Suprapubic skin (tissue), 4 donors: Measurements from ENCODE around the gene MYLK3. TPM values are rescaled to one million over a fixed set of nuclear protein-coding genes. Genes with fewer than 3 reads are reported as not detected.

Source experiments
- DNase-seq, 2 donors: peaks; one replicate each; pipeline ENCODE4 v3.0.0-alpha.2; 2019; ENCODE audit warnings: low spot score in 2 of 2
- H3K27ac ChIP-seq: fragments of 200-600 bp; sonication (generic); one replicate; pipeline ENCODE4 v1.5.1; 2019
- H3K27me3 ChIP-seq: fragments of 200-600 bp; sonication (generic); one replicate; pipeline ENCODE4 v1.5.1; 2019
- H3K36me3 ChIP-seq: fragments of 200-600 bp; sonication (generic); one replicate; pipeline ENCODE4 v1.5.1; 2019
- H3K4me1 ChIP-seq: fragments of 200-600 bp; sonication (generic); one replicate; pipeline ENCODE4 v1.5.1; 2019
- H3K4me3 ChIP-seq: fragments of 200-600 bp; sonication (generic); one replicate; pipeline ENCODE4 v1.5.1; 2019; ENCODE audit warnings: mild to moderate bottlenecking
- H3K9me3 ChIP-seq: fragments of 200-600 bp; sonication (generic); one replicate; pipeline ENCODE4 v1.5.1; 2019
- CTCF ChIP-seq, 2 donors: fragments of 200-600 bp in 1 of 2; fragments of 450-650 bp in 1 of 2; sonication (generic) in 1 of 2; IDR thresholded peaks; one replicate each; pipeline ENCODE4 v1.5.1; 2016 to 2019; ENCODE audit warnings: antibody characterized with exemption in 2 of 2, mild to moderate bottlenecking in 1 of 2, moderate library complexity in 1 of 2
- EP300 ChIP-seq: sonication (generic); formaldehyde crosslinking; IDR thresholded peaks from one replicate; pipeline ENCODE4 v1.6.1; 2017; ENCODE audit warnings: antibody characterized with exemption
- POLR2A ChIP-seq, 2 donors: fragments of 450-650 bp; IDR thresholded peaks; one replicate each; pipeline ENCODE4 v1.6.1; 2017; ENCODE audit warnings: antibody characterized with exemption in 2 of 2, mild to moderate bottlenecking in 2 of 2, moderate library complexity in 2 of 2
- POLR2AphosphoS5 ChIP-seq, 3 donors: sonication (generic); formaldehyde crosslinking; IDR thresholded peaks; one replicate each; pipeline ENCODE4 v1.6.1; 2017; ENCODE audit warnings: antibody characterized with exemption in 3 of 3
- WGBS: methylation state at CpG from one replicate; pipeline ENCODE4 v1.1.5; 2018; 5-methylcytosine and 5-hydroxymethylcytosine counted together
- total RNA-seq, 4 donors: library from RNA; depleted of rRNA; stranded (reverse); fragments of >200 nt; gene quantifications; one replicate each; pipeline ENCODE4 v1.1.0, GENCODE V29; 2016

Gene MYLK3
- total RNA-seq, 4 donors from 2014 or later: 0.13 to 0.32 TPM; not detected in 2

GRCh38 chr16:46715769-46716305 is 32.3 kb downstream of the MYLK3 start:
- Histone ChIP-seq H3K4me1 (no peaks in the 10 kb centered on the region), H3K4me3 (no peak overlapping the region), H3K27ac (no peak overlapping the region), H3K9me3 (no peaks in the 10 kb centered on the region), H3K36me3 (no peaks in the 10 kb centered on the region), H3K27me3 (no peaks in the 10 kb centered on the region)
- no peak for DNase-seq
- no peak for TF ChIP-seq CTCF (IDR thresholded peaks at IDR 0.05)
- 71% methylated on average over 6 of the region's 6 CpGs for WGBS

GRCh38 chr16:46714797-46715591 is 33.1 kb downstream of the MYLK3 start:
- no peaks in the 10 kb centered on the region for H3K4me1 ChIP-seq
- 90% methylated on average over 7 of the region's 7 CpGs for WGBS
- H3K9me3 ChIP-seq: no peaks in the 10 kb centered on the region
- no peak for TF ChIP-seq POLR2A (IDR thresholded peaks at IDR 0.05)
- TF ChIP-seq POLR2AphosphoS5 (IDR thresholded peaks at IDR 0.05): no peak
- TF ChIP-seq CTCF (IDR thresholded peaks at IDR 0.05): no peak
- TF ChIP-seq EP300: no peak
- DNase-seq: no peak
- H3K27me3 ChIP-seq: no peaks in the 10 kb centered on the region
- no peak overlapping the region for H3K4me3 ChIP-seq
- no peaks in the 10 kb centered on the region for H3K36me3 ChIP-seq
- H3K27ac ChIP-seq: no peak overlapping the region

GRCh38 chr16:46713634-46714033 is 34.5 kb downstream of the MYLK3 start:
- Histone ChIP-seq H3K27ac (no peak overlapping the region), H3K9me3 (no peaks in the 10 kb centered on the region), H3K36me3 (no peaks in the 10 kb centered on the region), H3K27me3 (no peaks in the 10 kb centered on the region), H3K4me1 (no peaks in the 10 kb centered on the region), H3K4me3 (no peak overlapping the region)
- no peak for DNase-seq
- 40% methylated on average over 3 of the region's 3 CpGs for WGBS
- TF ChIP-seq EP300 (no peak), POLR2A (IDR thresholded peaks at IDR 0.05) (no peak), CTCF (IDR thresholded peaks at IDR 0.05) (no peak), POLR2AphosphoS5 (IDR thresholded peaks at IDR 0.05) (no peak)

GRCh38 chr16:46712911-46713310 is 35.2 kb downstream of the MYLK3 start:
- 63% methylated on average over 3 of the region's 3 CpGs for WGBS
- Histone ChIP-seq H3K27me3 (no peaks in the 10 kb centered on the region), H3K4me1 (no peaks in the 10 kb centered on the region), H3K36me3 (no peaks in the 10 kb centered on the region), H3K4me3 (no peak overlapping the region), H3K9me3 (no peaks in the 10 kb centered on the region), H3K27ac (no peak overlapping the region)
- no peak for DNase-seq
- no peak for TF ChIP-seq POLR2A (IDR thresholded peaks at IDR 0.05)
- TF ChIP-seq EP300: no peak
- no peak for TF ChIP-seq POLR2AphosphoS5 (IDR thresholded peaks at IDR 0.05)
- no peak for TF ChIP-seq CTCF (IDR thresholded peaks at IDR 0.05)

GRCh38 chr16:46711106-46712058 is 36.8 kb downstream of the MYLK3 start:
- no peak overlapping the region for H3K4me3 ChIP-seq
- H3K4me1 ChIP-seq: no peaks in the 10 kb centered on the region
- no peaks in the 10 kb centered on the region for H3K36me3 ChIP-seq
- 72% methylated on average over 10 of the region's 10 CpGs for WGBS
- no peak for DNase-seq
- no peak for TF ChIP-seq CTCF (IDR thresholded peaks at IDR 0.05)
- no peak for TF ChIP-seq POLR2A (IDR thresholded peaks at IDR 0.05)
- no peak for TF ChIP-seq POLR2AphosphoS5 (IDR thresholded peaks at IDR 0.05)
- no peak for TF ChIP-seq EP300
- H3K27me3 ChIP-seq: no peaks in the 10 kb centered on the region
- no peaks in the 10 kb centered on the region for H3K9me3 ChIP-seq
- H3K27ac ChIP-seq: no peak overlapping the region
